Cardiac muscle cell (in vitro differentiated cells and primary cell): ENCODE measurements around the gene SLC25A34. TPM values are rescaled to one million over a fixed set of nuclear protein-coding genes. Genes with fewer than 3 reads are reported as not detected.

Experiments used
- DNase-seq, 2 donors: peaks; one replicate each; pipeline versions ENCODE4 v3.0.0 to v3.0.0-alpha.2; 2010 to 2017; ENCODE audit warnings: low read depth in 1 of 2, low spot score in 1 of 2
- H3K27ac ChIP-seq: fragments of 200-600 bp; sonication (generic); 2 replicates; pipeline ENCODE4 v1.5.1; 2016
- H3K27me3 ChIP-seq: fragments of 200-600 bp; sonication (generic); 2 replicates; pipeline ENCODE4 v1.6.0; 2016; ENCODE audit warnings: control low read depth
- H3K36me3 ChIP-seq: fragments of 200-600 bp; sonication (generic); 2 replicates; pipeline ENCODE4 v1.5.1; 2016; ENCODE audit warnings: control low read depth
- H3K4me1 ChIP-seq: fragments of 200-600 bp; sonication (generic); 2 replicates; pipeline ENCODE4 v1.8.1; 2017; ENCODE audit warnings: low read depth, mild to moderate bottlenecking, mixed run types
- H3K4me3 ChIP-seq: fragments of 200-600 bp; sonication (generic); 2 replicates; pipeline ENCODE4 v1.5.1; 2016; ENCODE audit warnings: mild to moderate bottlenecking
- H3K9me3 ChIP-seq: fragments of 200-600 bp; sonication (generic); 2 replicates; pipeline ENCODE4 v1.5.1; 2017; ENCODE audit warnings: low read depth, mild to moderate bottlenecking, control low read depth
- CTCF ChIP-seq: IDR thresholded peaks from 2 replicates; pipeline ENCODE4 v1.5.1; 2012; ENCODE audit warnings: low read depth, mild to moderate bottlenecking, low read length
- polyA plus RNA-seq: library from polyadenylated mRNA; unstranded; fragments of >200 nt; fragmentation: Nextera tagmentation; extraction: Ambion mirVana; gene quantifications from 2 replicates; pipeline ENCODE4 v1.2.1, GENCODE V29; 2016
- total RNA-seq: library from RNA; depleted of rRNA; stranded (reverse); fragments of >200 nt; gene quantifications from 2 replicates; pipeline ENCODE4 v1.2.3, GENCODE V29; 2016

Gene SLC25A34
- total and polyA plus RNA-seq, 2 experiments from 2014 or later = 1.8 to 6.9 TPM

DNA sequence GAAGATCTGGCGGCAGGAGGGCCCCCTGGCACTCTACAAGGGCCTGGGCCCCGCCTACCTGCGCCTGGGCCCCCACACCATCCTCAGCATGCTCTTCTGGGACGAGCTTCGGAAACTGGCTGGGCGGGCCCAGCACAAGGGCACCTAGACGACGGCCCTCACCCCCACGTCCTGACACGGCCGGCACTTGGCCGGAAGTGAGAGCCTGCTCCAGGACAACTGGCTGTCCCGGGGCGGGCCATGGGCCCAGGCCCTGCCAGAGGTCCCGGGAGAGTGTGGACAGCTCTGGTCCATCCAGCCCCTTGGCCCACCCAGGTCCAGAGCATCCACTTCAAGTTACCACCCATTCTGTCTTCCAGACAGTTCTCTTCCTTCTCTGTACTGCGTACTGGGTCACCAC is 3.2 kb downstream of the SLC25A34 start:
- H3K36me3 ChIP-seq = no peaks in the 10 kb centered on the region
- H3K9me3 ChIP-seq = no peaks in the 10 kb centered on the region
- TF ChIP-seq CTCF = no peak
- H3K27ac ChIP-seq = peak overlapping the region; percentile 34
- DNase-seq = no peak
- no peaks in the 10 kb centered on the region for H3K27me3 ChIP-seq
- H3K4me1 ChIP-seq = no peaks in the 10 kb centered on the region
- no peak overlapping the region for H3K4me3 ChIP-seq

DNA sequence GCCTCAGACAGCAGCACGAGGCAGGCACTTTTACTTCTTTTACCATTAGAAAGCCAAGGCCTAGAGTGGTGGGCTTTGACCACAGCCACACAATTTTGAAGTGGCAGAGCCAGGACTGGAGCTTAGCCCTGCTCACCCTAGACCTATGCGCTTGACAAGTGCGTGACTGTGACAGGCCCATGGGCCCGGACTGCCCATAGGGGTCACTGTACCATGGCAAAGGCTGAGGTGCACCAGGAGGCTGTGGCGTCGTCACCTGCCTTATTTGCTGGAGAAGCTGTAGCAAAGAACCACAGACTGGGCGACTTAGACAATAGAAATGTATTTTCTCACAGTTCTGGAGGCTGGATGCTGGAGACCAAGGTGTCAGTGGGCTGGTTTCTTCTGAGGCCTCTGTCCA is 3.7 kb downstream of the SLC25A34 start:
- Histone ChIP-seq H3K27me3 (no peaks in the 10 kb centered on the region), H3K27ac (no peak overlapping the region), H3K9me3 (no peaks in the 10 kb centered on the region), H3K4me3 (no peak overlapping the region), H3K4me1 (no peaks in the 10 kb centered on the region), H3K36me3 (no peaks in the 10 kb centered on the region)
- TF ChIP-seq CTCF = peak; percentile 17
- DNase-seq = no peak

DNA sequence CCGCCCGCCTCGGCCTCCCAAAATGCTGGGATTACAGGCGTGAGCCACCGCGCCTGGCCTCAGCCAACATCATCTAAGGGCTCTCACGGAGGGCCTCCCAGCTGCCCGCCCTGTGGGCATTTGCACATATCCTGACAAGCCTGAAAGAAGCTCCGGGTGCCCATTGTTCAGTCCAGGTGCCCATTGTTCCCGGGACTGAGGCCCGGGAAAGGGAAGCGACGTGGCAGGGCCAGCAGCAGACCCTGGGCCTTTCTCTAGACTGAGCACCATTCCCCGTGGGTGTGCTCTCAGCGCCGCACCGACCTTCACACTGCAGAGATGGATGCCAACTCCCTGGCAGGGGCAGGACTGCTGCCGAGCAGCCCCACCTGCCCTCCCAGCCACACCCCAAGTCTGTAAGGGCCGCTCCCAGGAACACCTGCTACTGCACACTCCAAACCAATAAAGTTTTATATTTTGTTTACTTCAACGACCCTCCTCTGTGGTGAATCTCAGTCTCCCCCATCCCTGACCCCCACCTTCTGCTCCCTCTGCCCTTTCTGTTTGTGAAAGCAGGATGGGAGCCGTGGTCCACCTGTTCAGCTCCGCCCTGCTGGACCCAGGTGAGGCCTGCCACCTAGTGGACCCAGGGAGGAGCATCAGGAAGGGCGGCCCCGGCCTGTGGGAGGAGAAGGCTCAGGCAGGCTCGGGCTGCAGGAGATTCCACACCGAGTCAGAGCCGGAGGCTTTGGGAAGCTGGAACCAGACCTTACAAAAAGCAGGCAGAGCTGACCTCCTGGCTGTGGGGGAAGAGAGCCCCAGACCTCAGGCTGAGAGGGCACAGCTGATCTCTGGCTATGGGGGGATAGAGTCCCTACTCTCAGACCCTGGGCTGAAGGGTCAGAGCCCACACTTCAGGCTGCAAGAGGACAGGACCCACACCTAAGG is 5.1 kb downstream of the SLC25A34 start:
- Histone ChIP-seq H3K4me1 (no peaks in the 10 kb centered on the region), H3K36me3 (no peaks in the 10 kb centered on the region), H3K27me3 (no peaks in the 10 kb centered on the region), H3K9me3 (no peaks in the 10 kb centered on the region), H3K27ac (no peak overlapping the region), H3K4me3 (no peak overlapping the region)
- peak; percentile 80 to 88 for DNase-seq
- TF ChIP-seq CTCF = peak; percentile 83

DNA sequence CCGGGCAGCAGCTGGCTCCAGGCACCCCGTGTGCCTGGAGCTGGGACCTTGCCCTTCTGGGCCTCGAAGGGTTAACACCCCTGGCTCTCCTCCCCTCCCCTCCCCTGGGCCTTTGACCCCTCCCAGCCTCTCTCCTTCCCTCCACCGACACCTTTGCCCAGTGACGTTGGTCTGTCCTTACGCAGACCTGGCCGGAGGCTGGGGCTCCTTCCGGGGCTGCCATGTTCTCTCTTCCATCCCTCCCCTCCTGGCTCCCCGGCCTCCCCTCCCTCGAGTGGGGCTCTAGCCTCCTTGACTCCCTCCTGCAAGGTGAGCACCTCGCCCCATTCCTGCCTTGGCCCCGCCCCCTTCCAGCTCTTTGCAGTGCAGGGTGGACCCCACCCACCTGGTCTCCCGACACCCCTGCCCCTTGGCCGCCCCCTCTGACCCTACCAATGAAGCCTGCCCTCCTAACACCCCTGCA is 6.3 kb downstream of the SLC25A34 start, which contains the start of gene TMEM82:
TSS of gene TMEM82 (plus strand) at position 161 of the 463 bp plus-strand sequence. CDS start at position 222, 61 bp downstream.
- no peaks in the 10 kb centered on the region for H3K27me3 ChIP-seq
- DNase-seq = no peak
- TF ChIP-seq CTCF = no peak
- H3K4me1 ChIP-seq = peaks cover 7% of the 10 kb centered on the region
- no peaks in the 10 kb centered on the region for H3K36me3 ChIP-seq
- H3K4me3 ChIP-seq = no peak within 1 kb of the TSS
- H3K27ac ChIP-seq = no peak within 1 kb of the TSS
- H3K9me3 ChIP-seq = no peaks in the 10 kb centered on the region

DNA sequence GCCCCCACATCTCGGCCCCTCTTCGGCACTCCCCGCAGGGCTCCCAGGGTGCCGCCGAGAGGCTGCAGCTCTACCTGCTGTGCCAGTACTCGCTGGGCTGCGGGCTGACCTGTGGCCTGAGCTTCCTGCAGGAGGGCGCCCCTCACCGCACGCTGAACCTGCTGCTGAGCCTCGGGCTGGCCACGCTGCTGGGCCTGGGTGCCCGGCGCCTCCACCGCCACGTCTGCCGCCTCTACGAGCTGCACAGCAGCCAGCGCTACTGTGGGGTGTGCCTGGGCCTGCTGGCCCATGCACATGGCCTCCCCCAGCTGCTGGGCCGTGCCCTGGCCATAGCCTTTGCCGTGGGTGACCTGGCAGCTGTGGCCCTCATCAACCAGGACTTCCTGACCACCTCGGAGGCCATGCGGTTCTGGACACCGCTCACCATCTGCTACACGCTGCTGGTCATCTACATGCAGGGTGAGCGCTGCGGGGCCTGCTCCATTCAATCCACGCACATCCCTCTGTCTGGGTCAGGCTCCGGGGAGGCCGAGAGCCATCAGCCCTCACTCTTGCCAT is 8.1 kb downstream of the SLC25A34 start:
- no peaks in the 10 kb centered on the region for H3K27me3 ChIP-seq
- no peaks in the 10 kb centered on the region for H3K36me3 ChIP-seq
- no peaks in the 10 kb centered on the region for H3K9me3 ChIP-seq
- no peak overlapping the region for H3K4me3 ChIP-seq
- no peak for TF ChIP-seq CTCF
- H3K27ac ChIP-seq = no peak overlapping the region
- no peak for DNase-seq
- H3K4me1 ChIP-seq = peaks cover 12% of the 10 kb centered on the region
